Activated T-helper 1 cell treated with anti-CD3 and anti-CD28 coated beads, Interleukin-12 subunit alpha, Interleukin-12 subunit beta, Interleukin-2, Interleukin-4 antibody, amounts not matched to agents 30 ng/mL and 10 ng/mL and 1 ng/mL, durations not matched to agents 14 hours and 24 hours and 36 hours (primary cell): ENCODE results near the gene ARHGAP44. TPM values are rescaled to one million over a fixed set of nuclear protein-coding genes. Genes with fewer than 3 reads are reported as not detected.

Source experiments
- DNase-seq: peaks from one replicate; pipeline ENCODE4 v3.0.0; 2021; ENCODE audit warnings: low spot score
- H3K27ac Mint-ChIP-seq: one replicate; pipeline ENCODE4 v1.8.0; 2021; ENCODE audit warnings: mild to moderate bottlenecking, mixed read lengths
- H3K27me3 Mint-ChIP-seq: one replicate; pipeline ENCODE4 v1.8.0; 2022; ENCODE audit warnings: mild to moderate bottlenecking, moderate library complexity, mixed read lengths; ENCODE audit not compliant: insufficient read depth
- H3K36me3 Mint-ChIP-seq: one replicate; pipeline ENCODE4 v1.8.0; 2021; ENCODE audit warnings: low read depth, mixed read lengths
- H3K4me1 Mint-ChIP-seq: one replicate; pipeline ENCODE4 v1.8.0; 2021; ENCODE audit warnings: low read depth, mixed read lengths
- H3K4me3 Mint-ChIP-seq: one replicate; pipeline ENCODE4 v1.8.0; 2021; ENCODE audit warnings: mild to moderate bottlenecking, moderate library complexity, mixed read lengths
- H3K9me3 Mint-ChIP-seq: one replicate; pipeline ENCODE4 v1.8.0; 2021; ENCODE audit warnings: mixed read lengths
- intact Hi-C: fragments of 100-400 bp; cut with micrococcal nuclease; formaldehyde crosslinking; loops from one replicate; pipeline ENCODE4 v1.15.1; 2024
- total RNA-seq: library from RNA; stranded (reverse); gene quantifications from 2 replicates; pipeline ENCODE4 v1.2.3, GENCODE V29; 2022

Gene ARHGAP44
- total RNA-seq, 1 donor from 2014 or later, result not detected

DNA sequence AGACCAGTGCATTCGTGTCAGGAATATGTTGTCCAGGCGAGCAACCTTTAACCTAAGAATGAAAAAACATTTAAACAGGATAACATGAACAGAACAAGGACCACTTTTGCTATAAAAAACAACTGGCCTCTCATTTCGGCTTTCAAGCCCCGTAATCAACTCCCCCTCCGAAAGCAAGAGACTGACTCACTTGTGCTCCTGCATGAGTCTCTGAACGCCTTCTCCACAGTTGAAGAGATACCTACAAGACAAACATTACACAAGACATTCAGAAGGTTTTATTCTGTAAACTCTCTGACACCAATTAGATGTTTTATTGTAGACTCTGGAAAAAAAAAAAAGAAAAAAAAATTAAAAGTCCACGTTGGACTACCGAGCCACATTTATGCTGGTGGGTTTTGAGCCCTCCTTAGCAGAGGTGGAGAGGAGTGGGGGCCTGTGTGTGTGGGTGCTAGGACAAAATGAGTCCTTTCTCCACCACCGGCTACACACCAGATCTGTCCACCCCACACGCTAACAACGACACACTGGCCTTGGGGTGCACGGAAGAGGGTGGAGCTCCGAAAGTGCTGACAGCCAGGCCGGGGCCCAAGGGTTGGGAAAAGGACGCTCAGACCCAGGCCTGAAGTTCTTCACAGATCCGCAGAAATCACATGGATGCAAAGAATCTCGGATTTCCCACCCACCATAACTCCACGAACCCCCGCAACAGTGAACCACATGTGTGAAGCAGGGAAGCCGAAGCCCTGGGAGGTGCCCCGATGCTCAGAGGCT, 227.8 kb downstream of the ARHGAP44 start:
- intact Hi-C loops, result no loop called here
- DNase-seq, result no peak
- peaks cover 39% of the 10 kb centered on the region for H3K36me3 Mint-ChIP-seq
- H3K4me1 Mint-ChIP-seq, result peaks cover 42% of the 10 kb centered on the region
- H3K4me3 Mint-ChIP-seq, result peak overlapping the region; percentile 96
- no peaks in the 10 kb centered on the region for H3K9me3 Mint-ChIP-seq
- peak overlapping the region; percentile 96 for H3K27ac Mint-ChIP-seq
- no peaks in the 10 kb centered on the region for H3K27me3 Mint-ChIP-seq

DNA sequence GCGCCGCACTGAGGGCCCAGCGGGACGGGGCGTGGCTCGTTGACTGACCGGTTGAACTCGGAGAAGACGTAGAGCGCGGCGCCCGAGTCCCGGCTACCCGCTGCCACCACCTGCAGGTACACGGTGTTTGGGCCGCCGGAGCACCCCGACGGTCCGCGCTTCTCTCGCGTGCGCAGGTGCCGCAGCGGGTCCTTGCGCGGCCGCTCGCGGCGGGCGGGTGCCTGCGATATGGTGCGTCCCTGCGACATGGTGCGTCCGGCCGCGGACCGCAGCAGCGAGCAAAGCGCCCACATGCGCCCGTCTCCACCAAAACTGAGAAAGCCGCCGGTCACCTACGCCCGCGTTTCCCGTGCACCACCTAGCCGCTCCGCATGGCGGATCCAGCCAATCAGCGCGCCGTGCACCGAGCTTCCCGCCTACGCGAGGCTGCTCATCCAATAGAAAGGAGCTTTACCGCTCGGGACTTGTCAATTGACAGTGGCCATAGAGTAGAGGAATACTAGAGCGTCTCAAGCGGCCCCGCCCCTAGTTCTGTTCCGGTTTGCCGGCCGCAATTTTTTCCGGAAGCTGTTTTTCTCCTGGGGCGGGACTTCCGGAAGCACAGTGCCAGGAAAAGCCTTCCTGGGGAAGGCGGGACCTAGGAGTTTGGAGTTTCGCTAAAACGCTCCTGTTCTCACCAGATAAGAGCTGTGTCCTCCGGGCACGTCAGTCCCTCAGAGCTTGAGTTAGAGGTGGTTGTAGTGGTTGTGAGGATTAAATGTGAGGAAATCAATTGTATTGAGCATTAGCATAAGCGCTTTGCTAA, 228.6 kb downstream of the ARHGAP44 start, which contains the start of gene ELAC2:
Gene ELAC2, minus strand, starts transcription at position 373 of the 805 bp plus-strand sequence. Its CDS starts 80 bp downstream, at position 293.
- H3K9me3 Mint-ChIP-seq, result no peaks in the 10 kb centered on the region
- DNase-seq, result peak; percentile 97
- H3K4me1 Mint-ChIP-seq, result peaks cover 42% of the 10 kb centered on the region
- peak within 1 kb of the TSS; percentile 96 for H3K4me3 Mint-ChIP-seq
- intact Hi-C loops, result loop anchor here (1.0 to 2.0 kb wide), 4 partner anchors 1021 to 1291 kb away; partner anchors contain the start of genes COX10, HS3ST3B1 and ZNF18
- peaks cover 33% of the 10 kb centered on the region for H3K36me3 Mint-ChIP-seq
- H3K27me3 Mint-ChIP-seq, result no peaks in the 10 kb centered on the region
- peak within 1 kb of the TSS; percentile 96 for H3K27ac Mint-ChIP-seq

DNA sequence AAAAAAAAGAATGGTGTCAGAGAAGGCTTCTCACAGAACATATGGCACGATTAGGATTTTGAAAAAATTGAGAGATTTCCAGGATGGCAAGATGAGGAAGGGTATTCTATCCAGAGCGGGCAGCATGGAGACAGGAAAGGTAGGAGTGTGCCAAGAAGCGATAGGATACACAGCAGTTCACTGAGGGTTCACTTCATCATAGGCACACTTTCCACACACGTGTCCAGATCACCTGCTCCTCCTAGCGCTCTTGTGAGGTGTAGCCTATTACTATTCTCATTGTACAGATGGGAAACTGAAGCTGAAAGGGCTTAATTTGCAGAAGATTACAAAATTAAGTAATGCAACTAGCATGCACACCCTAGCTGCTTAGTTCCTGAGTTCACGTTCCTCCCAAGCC, 234.7 kb downstream of the ARHGAP44 start:
- no peak overlapping the region for H3K4me3 Mint-ChIP-seq
- DNase-seq, result no peak
- no peak overlapping the region for H3K27ac Mint-ChIP-seq
- intact Hi-C loops, result no loop called here
- peaks cover 12% of the 10 kb centered on the region for H3K4me1 Mint-ChIP-seq
- H3K9me3 Mint-ChIP-seq, result no peaks in the 10 kb centered on the region
- no peaks in the 10 kb centered on the region for H3K36me3 Mint-ChIP-seq
- H3K27me3 Mint-ChIP-seq, result peaks cover 2% of the 10 kb centered on the region

DNA sequence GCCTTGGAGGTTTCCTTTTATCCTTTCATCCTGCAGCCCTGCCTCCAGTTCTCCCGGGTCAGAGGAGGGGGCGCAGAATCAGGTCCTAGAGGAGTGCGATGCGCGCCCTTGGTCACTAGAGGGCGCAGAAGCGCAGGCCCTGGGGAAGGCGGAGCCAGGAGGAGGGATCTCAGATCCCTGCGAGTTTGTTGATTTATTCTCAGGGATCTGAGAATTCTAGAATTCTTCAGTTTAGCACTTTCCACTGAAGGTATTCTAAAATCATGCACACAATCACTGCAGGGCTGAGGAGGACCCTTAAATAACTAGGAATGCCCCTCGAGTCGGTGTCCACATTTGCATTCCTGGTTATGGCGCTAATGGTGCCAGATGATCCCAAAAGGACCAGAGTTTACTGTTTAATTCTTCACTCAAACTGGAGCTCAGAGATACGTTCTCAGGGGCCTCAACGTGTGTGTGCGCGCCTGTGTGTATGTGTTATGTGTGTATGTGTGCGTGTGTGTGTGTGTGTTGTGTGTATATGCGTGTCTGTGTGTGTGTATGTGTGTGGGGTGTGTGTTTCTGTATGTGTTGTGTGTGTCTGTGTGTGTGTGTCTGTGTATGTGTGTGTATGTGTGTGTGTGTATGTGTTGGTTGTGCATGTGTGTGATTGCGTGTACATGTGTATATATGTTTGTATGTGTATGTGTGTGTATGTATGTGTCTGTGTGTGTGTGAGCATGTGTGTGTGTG, 235.4 kb downstream of the ARHGAP44 start:
- H3K36me3 Mint-ChIP-seq, result no peaks in the 10 kb centered on the region
- H3K4me3 Mint-ChIP-seq, result no peak overlapping the region
- H3K9me3 Mint-ChIP-seq, result no peaks in the 10 kb centered on the region
- DNase-seq, result peak; percentile 55
- intact Hi-C loops, result no loop called here
- H3K27me3 Mint-ChIP-seq, result peaks cover 2% of the 10 kb centered on the region
- H3K4me1 Mint-ChIP-seq, result peaks cover 12% of the 10 kb centered on the region
- no peak overlapping the region for H3K27ac Mint-ChIP-seq

DNA sequence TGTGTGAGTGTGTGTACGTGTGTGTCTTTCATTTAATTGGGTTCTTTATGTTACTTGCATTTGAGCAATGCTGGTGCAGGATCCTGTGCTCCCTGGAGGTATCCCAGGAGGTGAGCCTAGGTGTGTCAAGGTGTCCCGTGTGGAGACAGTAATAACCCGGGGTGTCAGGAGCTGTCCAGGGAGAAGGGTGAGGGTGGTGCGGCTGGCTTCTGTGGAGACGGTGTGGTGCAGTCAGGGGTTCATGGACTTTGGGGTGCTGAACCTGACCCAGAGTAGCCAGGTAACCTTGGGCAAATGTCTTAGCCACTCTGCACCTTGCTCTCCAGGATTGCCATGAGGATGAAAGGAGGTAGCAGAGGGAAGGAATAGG, 235.9 kb downstream of the ARHGAP44 start:
- intact Hi-C loops, result no loop called here
- Mint-ChIP-seq H3K4me1 (peaks cover 12% of the 10 kb centered on the region), H3K27me3 (peaks cover 2% of the 10 kb centered on the region), H3K27ac (no peak overlapping the region), H3K4me3 (no peak overlapping the region), H3K36me3 (no peaks in the 10 kb centered on the region), H3K9me3 (no peaks in the 10 kb centered on the region)
- no peak for DNase-seq

DNA sequence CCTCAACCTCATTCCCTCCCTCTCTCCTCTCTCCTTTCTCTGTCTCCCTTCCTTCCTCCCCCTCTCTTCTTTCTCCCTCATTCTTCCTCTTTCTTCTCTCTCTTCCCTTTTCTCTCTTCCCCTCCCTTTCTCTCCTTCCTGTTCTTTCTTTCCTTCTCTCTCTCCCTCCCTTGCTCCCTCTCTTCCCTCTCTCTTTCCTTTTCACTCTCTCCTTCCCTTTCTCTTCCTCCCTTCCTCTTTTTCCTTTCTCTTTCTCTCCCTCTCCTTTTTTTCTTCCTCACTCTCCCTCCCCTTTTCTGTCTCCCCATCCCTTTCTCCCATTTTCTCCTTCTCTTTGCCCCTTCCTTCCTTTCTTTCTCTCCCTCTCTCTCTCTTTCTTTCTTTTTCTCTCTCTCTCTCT, 236.4 kb downstream of the ARHGAP44 start:
- H3K9me3 Mint-ChIP-seq, result no peaks in the 10 kb centered on the region
- DNase-seq, result no peak
- intact Hi-C loops, result no loop called here

DNA sequence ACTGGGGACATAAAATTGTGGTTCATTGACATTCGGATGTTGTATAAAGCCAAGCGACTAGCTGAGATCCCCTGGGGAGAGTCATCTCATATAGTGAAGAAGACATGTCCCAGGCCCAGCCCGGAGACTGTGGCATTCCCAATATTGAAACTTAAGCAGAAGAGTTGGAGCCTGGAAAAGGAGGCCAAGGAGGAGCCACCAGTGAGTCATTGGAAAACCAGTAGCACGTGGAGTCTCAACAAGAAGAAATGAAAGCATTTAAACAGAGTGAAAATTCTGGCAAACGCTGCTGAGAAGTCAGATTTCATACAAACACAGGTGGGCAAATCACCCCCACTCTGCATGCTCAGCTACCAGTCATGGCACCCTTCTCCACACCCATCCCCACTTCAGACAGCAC, 237.9 kb downstream of the ARHGAP44 start:
- H3K4me1 Mint-ChIP-seq, result peaks cover 20% of the 10 kb centered on the region
- H3K27ac Mint-ChIP-seq, result no peak overlapping the region
- peaks cover 2% of the 10 kb centered on the region for H3K27me3 Mint-ChIP-seq
- intact Hi-C loops, result no loop called here
- no peak overlapping the region for H3K4me3 Mint-ChIP-seq
- no peak for DNase-seq
- H3K9me3 Mint-ChIP-seq, result no peaks in the 10 kb centered on the region
- H3K36me3 Mint-ChIP-seq, result no peaks in the 10 kb centered on the region

More for the DNA sequence above, 236.4 kb downstream of the ARHGAP44 start:
- peaks cover 2% of the 10 kb centered on the region for H3K27me3 Mint-ChIP-seq
- H3K36me3 Mint-ChIP-seq, result no peaks in the 10 kb centered on the region
- peaks cover 12% of the 10 kb centered on the region for H3K4me1 Mint-ChIP-seq
- H3K4me3 Mint-ChIP-seq, result no peak overlapping the region
- H3K27ac Mint-ChIP-seq, result no peak overlapping the region

DNA sequence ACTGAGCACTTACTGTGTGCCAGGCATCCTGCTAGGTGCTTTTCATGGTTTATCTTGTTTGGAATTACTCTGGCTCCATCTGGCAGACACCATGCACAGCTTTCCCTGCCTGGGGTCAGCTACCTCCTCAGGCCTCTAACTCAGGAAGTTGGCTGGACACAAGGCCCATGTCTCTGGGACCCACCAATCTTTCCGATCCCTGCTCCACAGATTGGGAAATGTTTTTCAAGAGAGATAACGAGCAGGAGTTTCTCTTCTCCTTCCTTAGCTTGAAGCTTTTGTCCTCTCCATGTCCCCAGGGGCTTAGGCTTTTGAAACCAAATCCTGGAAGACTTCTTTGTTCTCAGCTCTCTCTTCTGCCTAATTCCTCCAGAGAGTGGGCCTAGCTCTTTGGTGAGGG, 240.0 kb downstream of the ARHGAP44 start:
- Mint-ChIP-seq H3K4me1 (peaks cover 16% of the 10 kb centered on the region), H3K9me3 (no peaks in the 10 kb centered on the region), H3K4me3 (no peak overlapping the region), H3K27me3 (peaks cover 2% of the 10 kb centered on the region), H3K36me3 (no peaks in the 10 kb centered on the region), H3K27ac (no peak overlapping the region)
- DNase-seq, result no peak
- intact Hi-C loops, result no loop called here

DNA sequence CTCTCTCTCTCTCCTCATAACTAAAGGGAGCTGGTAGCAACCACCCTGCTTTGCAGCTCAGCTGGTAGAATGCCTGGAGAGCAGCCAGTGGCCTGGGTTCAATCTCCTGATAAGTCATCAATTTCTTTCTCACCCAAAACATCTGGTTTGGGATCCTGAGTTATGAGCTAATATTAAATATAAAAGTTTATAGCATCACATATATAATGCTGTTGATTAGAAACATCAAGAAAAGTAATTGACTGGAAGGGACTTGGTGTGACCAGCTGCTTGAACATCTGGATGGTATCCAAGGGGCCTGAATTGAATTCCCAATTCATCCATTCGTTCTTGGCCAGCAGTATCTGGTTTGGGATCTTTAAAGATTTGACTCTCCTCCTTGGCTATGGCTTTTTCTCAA, 240.8 kb downstream of the ARHGAP44 start:
- Mint-ChIP-seq H3K4me1 (peaks cover 9% of the 10 kb centered on the region), H3K27ac (no peak overlapping the region), H3K36me3 (no peaks in the 10 kb centered on the region), H3K4me3 (no peak overlapping the region), H3K27me3 (peaks cover 2% of the 10 kb centered on the region), H3K9me3 (no peaks in the 10 kb centered on the region)
- no peak for DNase-seq
- intact Hi-C loops, result loop anchor here (5.0 kb wide), 1 partner anchor 1897 kb away; no protein-coding TSS in a partner anchor

DNA sequence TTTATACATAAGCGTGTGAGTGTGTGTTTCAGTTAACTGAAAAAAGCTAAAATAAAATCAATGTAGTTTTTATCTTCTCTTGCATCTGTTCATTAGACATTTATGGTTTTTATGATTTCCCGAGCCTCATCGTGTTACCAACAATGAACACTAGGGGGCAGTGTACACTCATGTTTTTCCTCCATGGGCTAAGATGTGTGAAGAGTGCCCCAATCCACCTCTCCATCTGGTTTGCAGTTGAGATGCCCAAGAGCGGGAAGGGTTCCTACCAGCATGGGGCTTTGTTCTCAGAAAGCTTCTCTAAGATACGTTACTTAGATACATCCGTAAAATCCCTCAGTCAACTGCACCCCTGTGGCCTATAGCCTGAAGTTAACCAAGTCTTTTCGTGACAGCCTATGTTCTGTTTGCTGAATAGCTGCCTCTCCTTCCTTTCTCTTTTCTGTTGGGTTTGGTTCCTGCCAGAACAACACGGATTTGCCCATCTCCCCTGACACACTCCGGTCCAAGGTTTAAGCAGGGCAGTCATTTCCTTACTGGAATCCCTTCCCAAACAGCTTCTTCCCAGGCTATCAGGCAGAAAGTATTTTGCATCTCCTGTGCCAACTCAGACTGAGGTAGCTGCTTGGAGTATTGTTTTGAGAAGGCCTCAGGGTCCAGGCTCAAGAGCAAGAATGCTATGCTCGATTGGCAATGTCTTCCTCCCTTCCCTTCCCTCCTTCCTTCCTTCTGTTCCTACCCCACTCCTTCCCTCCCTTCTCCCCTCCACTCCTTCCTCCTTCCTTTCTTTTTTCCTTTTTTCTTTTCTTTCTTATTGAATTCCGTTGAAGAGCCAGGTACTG, 241.4 kb downstream of the ARHGAP44 start:
- intact Hi-C loops, result loop anchor here (5.0 kb wide), 1 partner anchor 1897 kb away; no protein-coding TSS in a partner anchor
- no peaks in the 10 kb centered on the region for H3K36me3 Mint-ChIP-seq
- H3K4me3 Mint-ChIP-seq, result no peak overlapping the region
- peak; percentile 33 for DNase-seq
- peaks cover 9% of the 10 kb centered on the region for H3K4me1 Mint-ChIP-seq
- no peak overlapping the region for H3K27ac Mint-ChIP-seq
- no peaks in the 10 kb centered on the region for H3K9me3 Mint-ChIP-seq
- no peaks in the 10 kb centered on the region for H3K27me3 Mint-ChIP-seq

DNA sequence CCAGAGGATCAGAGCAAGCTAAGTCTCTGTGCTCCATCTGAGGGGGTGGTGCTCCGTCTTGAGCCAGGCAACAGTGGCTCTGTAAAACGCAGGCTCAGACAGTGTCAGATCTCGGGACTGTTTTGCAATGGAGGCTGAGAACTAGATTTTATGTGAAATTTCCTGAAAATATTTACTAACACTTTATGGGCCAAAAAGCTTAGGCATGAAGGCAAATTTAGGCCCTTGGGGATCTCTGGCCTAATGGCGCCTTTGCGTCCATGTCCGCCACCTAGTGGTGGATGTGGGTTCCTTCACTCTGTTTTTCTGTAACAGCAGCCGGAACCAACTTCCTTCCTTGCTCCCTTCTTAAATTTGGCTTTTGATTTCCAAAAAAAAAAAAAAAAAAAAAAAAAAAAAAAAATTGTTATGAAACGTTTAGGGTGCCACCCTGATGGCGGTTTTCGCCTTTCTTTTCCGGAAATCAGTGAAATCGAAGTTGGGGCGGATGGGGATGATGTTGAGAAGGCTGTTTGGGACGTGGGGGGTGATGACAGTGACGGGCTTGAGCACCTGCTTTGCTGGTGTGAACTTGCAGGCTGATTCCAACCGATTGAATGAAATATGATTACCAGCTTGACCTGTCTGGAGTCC, 242.5 kb downstream of the ARHGAP44 start:
- peak; percentile 15 for DNase-seq
- H3K4me1 Mint-ChIP-seq, result peaks cover 9% of the 10 kb centered on the region
- no peaks in the 10 kb centered on the region for H3K36me3 Mint-ChIP-seq
- H3K4me3 Mint-ChIP-seq, result no peak overlapping the region
- intact Hi-C loops, result loop anchor here (2.0 to 5.0 kb wide), 2 partner anchors 851 to 1895 kb away; no protein-coding TSS in a partner anchor
- H3K27me3 Mint-ChIP-seq, result no peaks in the 10 kb centered on the region
- H3K27ac Mint-ChIP-seq, result no peak overlapping the region
- peaks cover 2% of the 10 kb centered on the region for H3K9me3 Mint-ChIP-seq
